ENCODE results near the gene MAP1LC3B. TPM values are rescaled to one million over a fixed set of nuclear protein-coding genes. Genes with fewer than 3 reads are reported as not detected.

MAP1LC3B gene
- total RNA-seq, 2 donors from 2014 or later = 41.9 to 51.8 TPM

DNA sequence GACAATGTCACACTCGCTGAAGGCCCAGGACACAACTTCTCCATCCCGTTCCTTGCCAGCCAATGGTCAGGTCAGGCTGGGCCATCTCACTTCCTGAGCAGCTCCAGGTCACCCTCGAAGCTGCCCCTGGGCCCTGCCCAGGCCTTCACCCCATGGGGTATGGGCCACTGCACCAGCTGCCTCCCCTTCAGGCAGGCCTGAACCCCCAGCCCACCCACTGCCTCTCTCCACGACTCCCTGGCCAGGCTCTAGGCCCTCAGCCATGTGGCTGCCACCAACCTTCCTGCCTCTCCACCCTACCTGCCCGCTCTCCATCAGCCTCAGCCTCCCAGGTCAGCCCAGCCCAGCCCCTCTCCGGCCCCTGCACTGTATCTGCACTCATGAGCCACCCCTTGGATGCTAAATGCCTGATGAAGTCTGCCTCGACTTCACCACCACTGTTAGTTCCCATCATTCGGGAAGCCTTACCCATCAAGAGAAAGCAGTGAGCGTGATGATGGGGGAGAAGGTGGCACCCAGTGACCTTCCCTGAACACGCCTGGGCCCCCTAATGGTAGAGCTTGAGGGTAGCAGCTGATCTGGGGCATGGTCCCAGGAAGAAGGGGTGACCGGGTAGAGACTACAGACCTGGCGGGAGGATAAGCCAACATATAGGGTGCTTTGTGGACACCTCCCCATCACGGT lies 44.1 kb upstream of the MAP1LC3B start:
- Histone ChIP-seq H3K36me3 (no peaks in the 10 kb centered on the region), H3K9me3 (no peaks in the 10 kb centered on the region), H3K27ac (no peak overlapping the region), H3K4me1 (replicated peaks) (no peaks in the 10 kb centered on the region), H3K27me3 (replicated peaks; ENCODE audit: insufficient read depth) (no peaks in the 10 kb centered on the region), H3K4me3 (no peak overlapping the region)
- intact Hi-C loops (cut with DNase I) = no loop called here
- 97% methylated on average over 13 of the region's 13 CpGs for WGBS
- no peak for DNase-seq (ENCODE audit: low spot score)
- TF ChIP-seq POLR2AphosphoS5 (IDR thresholded peaks at IDR 0.05) (no peak), POLR2A (IDR thresholded peaks at IDR 0.05) (no peak), CTCF (IDR thresholded peaks at IDR 0.05) (no peak)

DNA sequence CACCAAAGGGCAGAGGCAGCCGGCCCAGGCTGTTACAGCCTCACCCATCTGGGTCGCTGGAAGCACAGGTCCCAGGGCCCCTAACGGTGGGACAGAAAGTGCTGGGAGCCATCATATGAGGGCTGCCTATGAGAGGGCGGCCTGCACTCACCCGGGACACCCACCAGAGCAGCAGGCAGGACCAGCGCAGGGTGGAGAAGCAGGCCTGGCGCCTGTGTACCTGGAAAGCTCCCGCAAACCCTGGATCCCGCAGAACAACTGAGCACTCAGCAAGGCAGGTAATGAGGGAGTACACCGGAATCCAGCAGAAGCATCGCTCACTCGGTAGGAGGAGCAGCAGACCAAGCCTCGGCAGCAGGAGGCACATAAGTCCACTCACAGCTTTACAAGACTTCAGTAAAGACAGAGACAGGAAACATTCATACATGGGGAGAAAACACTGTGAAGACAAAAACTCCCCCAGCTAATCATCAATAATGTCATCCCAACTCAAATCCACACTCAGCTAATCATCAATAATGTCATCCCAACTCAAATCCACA lies 43.4 kb upstream of the MAP1LC3B start:
- DNase-seq (ENCODE audit: low spot score) = no peak
- Histone ChIP-seq H3K27me3 (replicated peaks; ENCODE audit: insufficient read depth) (no peaks in the 10 kb centered on the region), H3K27ac (no peak overlapping the region), H3K4me3 (no peak overlapping the region), H3K36me3 (peaks cover 0 to 3% of the 10 kb centered on the region in 2 donors), H3K9me3 (no peaks in the 10 kb centered on the region), H3K4me1 (replicated peaks) (no peaks in the 10 kb centered on the region)
- TF ChIP-seq POLR2A (IDR thresholded peaks at IDR 0.05) (no peak), POLR2AphosphoS5 (IDR thresholded peaks at IDR 0.05) (no peak), CTCF (IDR thresholded peaks at IDR 0.05) (no peak)
- 91% methylated on average over 13 of the region's 13 CpGs for WGBS
- intact Hi-C loops (cut with DNase I) = no loop called here

GRCh38 chr16:87350031-87350430 lies 42.1 kb upstream of the MAP1LC3B start:
- no peak for DNase-seq (ENCODE audit: low spot score)
- intact Hi-C loops (cut with DNase I) = no loop called here
- H3K9me3 ChIP-seq = no peaks in the 10 kb centered on the region
- TF ChIP-seq POLR2A (IDR thresholded peaks at IDR 0.05) (no peak), CTCF (IDR thresholded peaks at IDR 0.05) (no peak), POLR2AphosphoS5 (IDR thresholded peaks at IDR 0.05) (no peak)
- H3K36me3 ChIP-seq = peaks cover 0 to 4% of the 10 kb centered on the region in 2 donors
- H3K4me3 ChIP-seq = no peak overlapping the region
- no peaks in the 10 kb centered on the region for H3K4me1 ChIP-seq (replicated peaks)
- WGBS = 91% methylated on average over 8 of the region's 8 CpGs
- H3K27me3 ChIP-seq (replicated peaks; ENCODE audit: insufficient read depth) = no peaks in the 10 kb centered on the region
- no peak overlapping the region for H3K27ac ChIP-seq

- TF ChIP-seq POLR2A (IDR thresholded peaks at IDR 0.05) (no peak), POLR2AphosphoS5 (IDR thresholded peaks at IDR 0.05) (no peak), CTCF (IDR thresholded peaks at IDR 0.05) (no peak)
- DNase-seq (ENCODE audit: low spot score) = no peak
- Histone ChIP-seq H3K9me3 (no peaks in the 10 kb centered on the region), H3K36me3 (peaks cover 0 to 4% of the 10 kb centered on the region in 2 donors), H3K27ac (no peak overlapping the region), H3K4me1 (replicated peaks) (no peaks in the 10 kb centered on the region), H3K27me3 (replicated peaks; ENCODE audit: insufficient read depth) (no peaks in the 10 kb centered on the region), H3K4me3 (no peak overlapping the region)
- intact Hi-C loops (cut with DNase I) = no loop called here
- WGBS = 65% methylated on average over 23 of the region's 23 CpGs
Observed at GRCh38 chr16:87350681-87351319, 41.3 kb upstream of the MAP1LC3B start.
